NCI-H146 treated with DMSO at 0.1 percent for 48 hours (cell line): Measurements from ENCODE around the gene FNBP1L.

Experiments used
- DNase-seq: peaks from one replicate; lab custom pipeline; 2025; ENCODE audit not compliant: unreplicated experiment; lab: John Stamatoyannopoulos, UW

The FNBP1L gene

DNA sequence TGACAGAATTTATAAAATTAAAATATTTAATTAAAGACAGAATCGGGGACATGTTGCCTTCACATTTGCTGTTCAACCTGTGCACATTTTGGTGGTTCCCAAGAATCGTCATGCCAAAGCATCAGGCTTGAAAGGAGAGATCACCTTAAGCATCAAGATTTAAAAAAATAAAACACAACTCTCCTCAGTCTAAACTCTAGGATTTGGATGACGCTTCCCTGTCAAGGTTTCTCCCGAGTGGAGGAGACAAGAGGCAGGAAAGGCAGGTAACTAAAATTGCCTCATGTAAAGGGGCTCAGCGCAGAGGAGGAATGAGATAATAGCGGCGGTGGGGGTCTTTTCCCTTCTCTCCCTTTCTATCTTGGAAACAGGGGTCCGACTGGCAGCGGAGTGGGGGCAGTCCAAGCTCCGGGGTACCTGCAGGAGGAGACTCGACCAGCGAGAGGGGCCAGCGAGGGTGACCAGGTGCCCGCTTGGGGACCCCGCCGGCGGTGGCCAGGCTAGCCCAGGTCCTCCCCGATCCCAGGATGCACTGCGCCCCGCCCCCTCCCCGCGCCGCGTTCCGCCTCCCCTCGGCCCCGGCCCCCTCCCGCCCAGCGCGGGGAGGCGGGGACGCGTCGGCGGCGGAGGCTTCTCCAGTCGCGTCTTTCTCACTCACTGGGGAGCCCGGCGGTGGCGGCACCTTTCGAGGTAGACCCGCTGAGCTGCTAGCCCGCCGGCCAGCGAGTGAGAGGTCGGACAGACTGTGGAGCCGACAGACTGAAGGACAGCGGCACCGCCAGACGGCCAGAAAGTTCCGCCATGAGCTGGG lies at the start of gene FNBP1L:
Gene FNBP1L, plus strand, starts transcription at position 638 of the 811 bp plus-strand sequence. Its CDS starts 164 bp downstream, at position 802.
- DNase-seq, result peak; percentile 61

DNA sequence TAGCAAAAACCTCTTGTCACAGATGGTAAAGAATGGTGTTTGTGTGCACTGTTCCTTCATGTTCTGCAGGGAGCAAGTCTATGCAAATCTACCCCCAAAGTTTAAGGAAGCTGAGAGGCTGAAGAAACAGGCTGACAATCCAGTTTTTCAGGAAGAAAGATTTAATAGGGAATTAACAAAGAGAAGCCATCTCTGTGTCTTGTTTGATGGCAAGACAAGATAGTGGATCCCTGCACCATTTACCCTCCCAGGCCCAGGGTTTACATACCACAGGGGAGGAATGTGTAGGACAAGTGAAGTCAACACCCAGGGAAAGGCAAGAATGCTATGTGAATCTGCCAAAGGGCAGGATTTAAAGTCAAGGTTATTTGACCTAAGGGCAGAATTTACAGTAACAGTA lies 48.1 kb upstream of the FNBP1L start:
- DNase-seq, result no peak

DNA sequence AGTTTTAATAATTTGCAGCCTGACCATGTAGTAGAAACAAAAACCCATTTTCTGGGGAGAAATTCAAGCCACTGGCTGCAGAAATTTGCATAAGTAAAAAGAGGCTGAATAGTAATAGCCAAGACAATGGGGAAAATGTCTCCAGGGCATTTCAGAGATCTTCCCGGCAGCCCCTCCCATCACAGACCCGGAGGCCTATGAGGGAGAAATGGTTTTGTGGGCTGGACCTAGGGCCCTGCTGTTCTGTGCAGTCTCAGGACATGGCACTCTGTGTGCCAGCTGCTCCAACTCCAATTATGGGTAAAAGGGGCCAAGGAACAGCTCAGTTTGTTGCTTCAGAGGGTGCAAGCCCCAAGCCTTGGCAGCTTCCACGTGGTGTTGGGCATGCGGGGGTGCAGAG lies 39.7 kb upstream of the FNBP1L start:
- DNase-seq, result no peak

DNA sequence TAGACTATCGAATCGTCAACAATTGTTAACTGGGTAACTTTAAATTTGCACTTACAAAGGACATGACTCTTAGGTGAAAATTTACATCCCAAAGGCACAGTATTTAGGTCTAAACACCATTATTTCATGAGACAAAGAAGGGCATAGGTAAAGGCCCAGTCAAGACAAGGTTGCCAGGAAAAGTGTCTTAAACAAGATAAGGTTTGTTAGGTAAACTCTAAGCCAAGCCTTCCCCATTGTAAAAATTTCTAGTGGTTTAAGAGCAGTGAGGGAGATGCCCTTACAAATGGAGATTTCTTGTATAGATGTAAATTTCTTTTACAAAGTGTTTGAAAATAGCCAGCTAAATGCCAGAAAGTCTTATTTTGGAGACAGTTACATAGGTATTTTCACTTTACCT lies 36.9 kb upstream of the FNBP1L start:
- DNase-seq, result no peak

DNA sequence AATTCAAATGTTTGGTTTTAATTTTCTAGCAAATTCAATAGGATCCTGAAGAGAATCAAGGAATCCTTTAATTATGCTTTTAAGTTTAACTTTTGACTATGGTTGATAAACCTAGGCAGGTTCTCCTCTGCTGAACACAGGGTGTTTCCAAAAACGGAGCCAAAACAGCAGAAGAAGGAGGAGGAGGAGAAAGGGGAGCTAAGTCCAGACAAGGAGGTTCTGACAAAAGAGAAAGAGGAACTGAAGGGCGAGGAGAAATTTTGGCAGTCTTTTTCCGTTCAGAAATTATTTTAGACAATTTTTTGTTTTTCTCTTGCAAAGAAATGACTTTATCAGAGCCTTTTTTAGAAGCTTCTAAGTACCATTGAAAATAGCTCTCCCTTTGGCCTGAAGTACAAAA lies 33.2 kb upstream of the FNBP1L start:
- no peak for DNase-seq

DNA sequence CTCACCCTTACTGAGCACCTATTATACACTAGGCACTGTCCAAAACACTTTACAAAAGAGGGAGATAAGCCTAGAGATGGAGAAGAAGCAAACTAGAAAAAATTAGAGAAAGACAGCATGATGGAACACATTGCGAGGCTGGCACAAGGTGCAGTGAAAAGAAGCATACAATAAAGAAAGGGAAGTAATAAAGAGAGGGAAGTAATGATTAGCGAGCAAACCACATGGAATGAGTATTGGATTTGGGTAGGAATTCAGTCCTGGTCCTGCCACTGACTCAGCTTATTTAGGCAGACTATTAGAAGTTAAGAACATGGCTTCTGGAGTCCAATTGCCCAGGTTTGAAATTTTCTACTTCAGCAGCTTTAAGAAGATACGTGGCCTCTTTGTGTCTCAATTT lies 32.6 kb upstream of the FNBP1L start:
- no peak for DNase-seq

DNA sequence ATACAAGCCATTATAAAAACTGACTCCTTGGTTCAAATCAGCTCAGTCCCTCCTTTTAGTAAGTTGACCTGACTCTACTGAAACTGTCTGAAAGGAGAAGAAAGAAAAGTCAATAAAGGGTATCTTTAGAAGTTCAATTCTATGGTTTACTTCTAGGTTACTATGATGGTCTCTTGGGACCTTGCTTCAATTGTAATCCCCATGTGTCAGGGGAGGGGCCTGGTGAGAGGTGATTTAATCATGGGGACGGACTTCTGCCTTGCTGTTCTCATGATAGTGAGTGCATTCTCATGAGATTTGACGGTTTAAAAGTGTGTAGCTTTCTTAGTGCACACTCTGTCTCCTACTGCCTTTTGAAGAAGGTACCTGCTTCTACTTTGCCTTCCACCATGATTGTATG lies 31.7 kb upstream of the FNBP1L start:
- DNase-seq, result no peak

DNA sequence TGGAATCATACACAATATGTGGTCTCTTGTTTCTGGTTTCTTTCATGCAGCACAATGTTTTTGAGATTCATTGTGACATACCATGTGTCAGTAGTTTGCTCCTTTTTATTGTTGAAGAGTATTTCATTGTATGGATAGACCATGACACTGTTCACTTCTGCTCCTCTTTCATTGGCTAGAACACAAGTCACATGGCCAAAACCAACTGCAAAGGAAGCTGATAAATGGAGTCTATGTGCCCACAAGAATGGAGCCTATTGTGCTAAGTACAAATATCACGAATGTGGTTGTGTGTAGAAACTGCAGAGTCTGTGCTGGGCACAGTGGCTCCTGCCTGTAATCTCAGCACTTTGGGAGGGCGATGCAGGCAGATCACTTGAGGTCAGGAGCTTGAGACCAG lies 28.6 kb upstream of the FNBP1L start:
- DNase-seq, result no peak

DNA sequence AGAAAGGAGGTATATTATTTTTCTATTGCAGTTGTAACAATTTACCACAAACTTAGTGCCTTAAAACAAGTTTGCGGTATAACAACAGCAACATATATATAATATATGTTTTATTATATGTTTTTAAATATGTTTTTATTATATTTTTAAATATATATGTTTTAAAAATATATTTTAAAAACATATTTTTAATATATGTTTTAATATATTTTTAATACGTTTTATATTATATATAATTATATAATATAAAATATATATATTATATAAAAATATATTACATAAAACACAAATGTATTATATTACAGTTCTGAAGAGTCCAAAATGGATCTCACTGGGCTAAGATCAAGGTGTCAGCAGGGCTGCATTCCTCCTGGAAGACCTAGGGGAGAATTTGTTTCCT lies 27.5 kb upstream of the FNBP1L start:
- DNase-seq, result no peak

DNA sequence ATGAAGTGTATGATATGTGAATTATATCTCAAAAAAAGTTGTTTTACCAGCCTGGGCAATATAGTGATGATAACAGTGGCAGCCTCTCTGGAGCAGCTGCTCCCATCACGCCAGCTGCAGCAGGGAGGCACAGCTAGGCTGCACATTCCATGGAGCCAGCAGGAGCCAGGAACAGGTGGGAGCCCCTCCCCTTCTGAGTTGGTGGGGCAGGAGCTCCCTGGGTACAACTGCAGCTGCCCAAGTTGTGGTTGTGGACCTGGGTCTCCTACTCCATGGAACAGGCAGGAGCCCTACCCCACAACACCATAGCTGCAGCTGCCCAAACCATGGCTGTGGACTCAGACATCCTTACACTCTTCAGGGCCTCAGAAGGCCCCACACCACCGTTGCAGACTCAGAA lies 21.7 kb upstream of the FNBP1L start:
- no peak for DNase-seq

DNA sequence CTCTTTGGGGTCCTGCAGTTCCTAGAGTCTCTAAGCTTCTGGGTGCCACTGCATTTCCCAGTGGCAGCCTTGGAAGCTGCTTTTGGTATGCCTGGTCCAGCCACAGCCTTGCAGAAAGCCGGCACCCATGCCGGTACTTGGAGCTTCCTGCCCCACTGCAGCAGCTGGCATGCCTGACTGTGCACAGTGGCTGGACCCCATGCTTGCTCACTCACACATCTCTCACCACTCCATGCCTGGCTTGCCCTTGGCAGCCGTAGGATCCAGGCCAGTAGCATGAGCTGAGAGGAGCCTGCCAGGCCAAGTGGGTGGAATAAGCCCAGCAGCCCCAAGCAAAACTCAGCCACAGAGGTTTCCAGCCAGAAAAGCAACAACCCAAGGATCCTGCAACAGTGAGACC lies 20.3 kb upstream of the FNBP1L start:
- no peak for DNase-seq

DNA sequence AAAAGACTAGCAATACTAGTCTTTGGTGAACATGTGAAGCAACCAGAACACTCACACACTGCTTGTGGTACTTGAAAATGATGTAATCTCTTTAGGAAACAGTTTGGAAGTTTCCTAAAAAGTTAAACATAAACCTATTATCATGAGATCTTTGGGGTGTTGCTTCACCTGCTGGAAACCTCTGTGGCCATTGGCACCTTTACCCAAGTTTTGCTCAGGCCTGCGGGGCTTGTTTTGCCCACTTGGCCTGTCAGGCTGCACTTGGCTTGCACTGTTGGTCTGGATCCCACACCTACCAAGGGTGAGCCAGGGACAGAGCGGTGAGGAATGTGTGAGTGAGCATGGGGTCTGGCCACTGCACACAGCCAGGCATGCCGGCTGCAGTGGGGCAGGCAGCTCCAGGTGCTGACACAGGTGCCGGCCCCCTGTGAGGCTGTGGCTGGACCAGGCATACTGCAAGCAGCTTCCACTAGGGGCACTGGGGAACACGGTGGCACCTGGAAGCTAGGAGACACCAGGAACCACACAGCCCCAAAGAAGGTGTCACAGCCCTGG lies 14.4 kb upstream of the FNBP1L start:
- DNase-seq, result no peak

DNA sequence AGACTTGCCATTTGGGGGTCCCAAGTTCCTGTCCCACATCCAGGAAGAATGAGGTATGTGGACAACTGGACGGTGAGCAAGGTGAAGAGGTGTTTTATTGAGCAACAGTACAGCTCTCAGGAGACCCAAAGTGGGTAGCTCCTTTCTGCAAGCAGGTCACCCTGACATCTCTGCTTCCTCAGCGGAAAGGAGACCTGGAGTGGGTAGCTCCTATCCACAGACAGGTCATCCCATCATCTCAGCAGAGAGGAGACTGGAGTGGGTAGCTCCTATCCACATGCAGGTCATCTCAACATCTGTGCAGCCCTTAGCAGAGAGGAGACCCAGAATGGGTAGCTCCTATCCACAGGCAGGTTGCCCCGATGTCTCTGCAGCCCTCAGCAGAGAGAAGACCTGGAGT lies 13.8 kb upstream of the FNBP1L start:
- no peak for DNase-seq

DNA sequence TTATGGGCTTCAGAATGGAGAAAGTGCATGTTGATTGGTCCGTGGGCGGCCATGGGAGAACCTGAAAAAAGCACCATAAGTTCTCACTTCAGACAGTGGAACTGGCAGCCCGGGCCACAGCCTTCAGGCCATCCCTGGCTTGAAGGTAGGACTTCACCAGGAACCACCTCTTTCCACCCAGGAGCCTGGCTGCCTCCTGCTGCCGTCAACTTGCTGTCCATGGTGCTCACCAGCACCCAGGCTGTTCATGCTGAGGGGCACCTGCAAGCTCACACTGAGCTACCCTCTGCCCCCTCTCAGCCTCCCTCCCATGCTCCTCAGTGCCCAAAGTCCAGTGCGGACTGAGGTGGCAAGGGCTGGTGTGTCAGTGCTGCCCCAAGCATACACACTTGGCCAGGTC lies 12.9 kb upstream of the FNBP1L start:
- DNase-seq, result no peak

DNA sequence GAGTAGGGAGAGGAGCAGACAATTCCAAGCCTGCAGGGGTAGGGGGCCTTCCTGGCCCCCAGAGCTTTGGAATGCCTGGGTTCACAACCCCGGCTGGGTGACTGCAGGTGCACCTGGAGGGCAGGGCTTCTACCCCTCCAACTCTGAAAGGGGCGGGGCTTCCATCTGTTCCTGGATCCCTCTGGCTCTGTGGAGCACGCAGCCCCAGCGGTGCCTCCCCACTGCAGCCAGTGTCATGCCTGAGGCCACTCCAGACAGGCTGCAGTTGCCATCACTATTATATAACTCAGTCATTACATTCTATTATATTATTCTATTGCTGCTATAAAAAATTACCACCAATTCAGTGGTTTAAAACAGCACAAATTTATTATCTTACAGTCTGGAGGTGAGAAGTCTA lies 12.5 kb upstream of the FNBP1L start:
- DNase-seq, result no peak

DNA sequence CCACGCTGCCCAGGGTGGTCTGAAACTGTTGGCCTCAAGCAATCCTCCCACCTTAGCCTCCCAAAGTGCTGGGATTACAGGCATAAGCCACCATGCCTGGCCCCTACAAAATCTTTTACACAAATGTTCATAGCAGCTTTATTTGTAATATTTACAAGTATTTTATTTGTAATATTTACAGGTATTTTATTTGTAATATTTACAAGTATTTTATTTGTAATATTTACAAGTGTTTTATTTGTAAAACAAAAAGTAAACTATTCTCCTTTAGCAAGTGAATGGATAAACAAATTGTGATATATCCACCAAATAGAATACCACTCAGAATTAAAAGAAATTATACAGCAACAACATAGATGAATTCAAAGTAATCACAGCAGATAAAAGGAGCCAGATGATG lies 11.4 kb upstream of the FNBP1L start:
- no peak for DNase-seq

DNA sequence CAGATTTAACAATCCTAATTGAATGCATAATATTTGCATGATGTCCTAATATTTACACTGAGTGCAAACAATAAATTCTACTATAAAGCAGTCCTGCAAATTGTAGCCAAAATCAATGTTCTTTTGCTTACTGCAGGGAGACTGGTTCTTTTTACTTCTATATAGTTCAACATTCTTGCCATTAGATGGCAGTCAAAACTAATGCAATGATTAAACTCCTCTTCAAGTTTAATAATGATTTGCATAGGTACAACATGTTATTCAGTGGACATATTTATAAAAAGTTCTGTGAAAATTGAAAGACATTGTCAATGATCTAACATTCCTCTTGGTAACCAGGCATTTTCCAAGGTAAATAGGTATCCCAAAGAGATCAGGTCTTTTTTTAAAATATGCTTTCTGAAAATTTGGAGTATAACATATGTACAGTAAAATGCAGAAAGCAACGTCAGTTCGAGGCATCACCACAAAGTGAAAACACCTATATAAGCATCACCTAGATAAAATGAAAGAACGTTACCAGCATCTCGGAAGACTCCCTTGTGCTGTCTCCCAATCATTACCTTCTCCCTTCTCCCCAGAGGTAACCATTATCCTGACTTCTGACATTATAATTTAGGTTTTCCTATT lies 9.8 kb upstream of the FNBP1L start:
- peak; percentile 8 for DNase-seq

DNA sequence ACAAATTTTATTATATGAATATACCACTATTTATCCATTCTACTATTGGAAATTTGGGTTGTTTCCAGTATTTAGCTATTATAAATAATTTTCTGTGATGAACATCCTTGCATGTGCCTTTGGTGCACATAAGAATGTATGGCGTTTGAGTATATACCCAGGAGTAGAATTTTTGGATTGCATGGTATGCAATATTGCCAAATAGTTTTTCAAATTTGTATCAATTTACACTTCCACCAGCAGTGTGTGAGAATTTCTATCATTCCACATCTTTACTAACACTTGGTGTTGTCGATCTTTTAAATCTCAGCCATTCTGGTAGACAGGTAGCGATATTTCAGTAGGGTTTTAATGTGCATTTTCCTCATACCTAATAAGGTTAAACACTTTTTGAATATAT lies 9.2 kb upstream of the FNBP1L start:
- no peak for DNase-seq

DNA sequence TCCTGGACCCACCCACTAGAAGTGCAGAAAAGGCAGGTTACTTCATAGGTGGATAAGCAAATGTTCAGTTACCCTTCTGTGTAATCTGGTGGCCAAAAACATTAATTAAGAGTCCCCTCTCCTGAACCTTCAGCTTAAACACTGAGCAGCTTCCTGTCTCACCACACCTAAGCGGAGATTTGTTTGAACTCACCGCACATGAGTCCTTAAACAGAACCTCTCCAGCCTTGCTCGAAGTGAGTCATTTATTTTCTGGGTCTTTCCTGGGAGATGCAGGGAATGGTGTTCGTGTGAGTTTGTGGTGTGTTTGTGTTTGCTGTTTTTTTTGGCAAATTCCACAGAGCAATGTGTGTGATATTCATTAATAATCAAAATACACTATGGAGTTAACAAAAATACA lies 7.6 kb upstream of the FNBP1L start:
- DNase-seq, result no peak

DNA sequence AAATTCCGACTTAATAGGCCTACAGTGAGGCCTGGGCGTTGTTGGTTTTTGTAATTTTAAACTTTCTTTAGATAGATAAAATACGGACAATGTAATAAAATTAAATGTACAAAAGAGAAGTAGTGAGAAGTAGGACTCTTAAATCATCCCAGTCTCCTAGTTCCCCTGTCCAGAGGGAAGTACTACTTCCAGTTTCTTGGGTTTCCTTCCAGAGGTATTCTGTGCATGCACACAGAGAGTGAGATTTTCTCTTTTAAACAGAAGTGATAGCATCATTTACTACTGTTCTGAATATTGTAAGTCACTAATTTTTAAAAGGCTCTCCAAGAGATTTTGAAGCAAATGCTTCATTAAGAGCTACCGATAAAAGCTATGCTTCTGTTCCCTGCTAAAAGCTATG lies 7.2 kb upstream of the FNBP1L start:
- DNase-seq, result no peak

DNA sequence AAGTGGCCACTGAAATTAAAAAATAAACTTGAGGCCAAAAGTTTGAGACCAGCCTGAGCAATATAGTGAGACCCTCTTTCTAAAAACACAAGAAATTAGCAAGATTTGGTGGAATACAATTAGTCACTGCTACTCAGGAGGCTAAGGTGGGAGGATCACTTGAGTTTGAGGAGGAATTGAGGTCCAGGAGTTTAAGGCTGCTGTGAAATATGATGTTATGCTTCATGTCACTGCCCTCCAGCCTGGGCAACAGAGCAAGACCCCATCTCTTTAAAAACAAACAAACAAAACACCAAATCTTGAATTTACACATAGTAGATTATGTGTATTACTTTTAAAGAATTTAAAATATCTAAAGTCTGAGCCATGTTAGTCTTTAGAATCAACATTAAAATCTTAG lies 6.3 kb upstream of the FNBP1L start:
- DNase-seq, result no peak

DNA sequence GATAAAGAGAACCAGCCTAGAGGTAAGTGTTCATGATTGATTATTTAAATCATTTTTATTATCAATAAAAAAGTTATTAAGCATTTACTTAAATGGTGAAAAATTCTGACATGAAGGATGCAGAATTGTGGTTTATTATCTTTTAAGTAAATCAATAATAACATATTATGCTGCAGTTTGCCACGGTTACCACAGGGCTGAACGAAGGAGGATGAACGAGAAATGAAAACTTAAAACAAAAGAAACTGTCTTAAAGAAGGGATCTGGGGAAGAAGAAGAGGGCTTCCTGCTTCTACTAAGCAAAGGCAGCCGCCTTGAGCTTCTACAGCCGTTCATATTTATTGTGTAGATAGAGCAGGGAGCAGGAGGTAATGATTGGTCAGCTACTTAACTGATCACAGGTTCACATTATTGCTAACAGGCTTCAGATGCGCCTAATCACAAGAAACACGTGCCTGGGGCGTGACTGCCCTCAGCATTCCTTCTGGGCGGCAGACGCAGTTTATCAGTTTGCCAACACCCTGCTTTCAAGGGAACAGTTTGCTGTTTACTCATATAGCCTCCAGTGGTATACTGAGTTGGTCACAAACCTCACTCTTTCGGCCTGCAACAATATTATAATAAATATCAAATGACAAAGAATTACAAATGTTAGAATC lies 5.8 kb upstream of the FNBP1L start:
- no peak for DNase-seq
